Sigmoid colon (tissue), 7 donors: ENCODE results near the gene MIB1. TPM values are rescaled to one million over a fixed set of nuclear protein-coding genes. Genes with fewer than 3 reads are reported as not detected.

Source experiments
- DNase-seq: peaks from one replicate; pipeline ENCODE4 v3.0.0-alpha.2; 2019
- H3K27ac ChIP-seq, 4 donors: fragments of 200-600 bp; sonication (generic); one replicate each; pipeline ENCODE4 v1.5.1; 2016 to 2019; ENCODE audit warnings: mild to moderate bottlenecking in 1 of 4
- H3K27me3 ChIP-seq, 3 donors: fragments of 200-600 bp; sonication (generic); one replicate each; pipeline ENCODE4 v1.5.1; 2019; ENCODE audit warnings: mild to moderate bottlenecking in 1 of 3
- H3K36me3 ChIP-seq, 4 donors: fragments of 200-600 bp; sonication (generic); one replicate each; pipeline ENCODE4 v1.5.1; 2016 to 2019
- H3K4me1 ChIP-seq, 4 donors: fragments of 200-600 bp; sonication (generic); one replicate each; pipeline ENCODE4 v1.5.1; 2017 to 2019
- H3K4me3 ChIP-seq, 4 donors: fragments of 200-600 bp; sonication (generic); one replicate each; pipeline ENCODE4 v1.5.1; 2017 to 2019; ENCODE audit warnings: mild to moderate bottlenecking in 2 of 4, moderate library complexity in 1 of 4
- H3K9me3 ChIP-seq, 4 donors: fragments of 200-600 bp in 3 of 4; sonication (generic) in 3 of 4; one replicate each; pipeline versions ENCODE4 v1.5.1 to v1.6.1; 2013 to 2019
- EP300 ChIP-seq, 4 donors: sonication (generic); formaldehyde crosslinking; IDR thresholded peaks; one replicate each; pipeline ENCODE4 v1.6.1; 2017; ENCODE audit warnings: antibody characterized with exemption in 4 of 4
- POLR2A ChIP-seq, 2 donors: fragments of 450-650 bp; IDR thresholded peaks; one replicate each; pipeline ENCODE4 v1.6.1; 2016; ENCODE audit warnings: antibody characterized with exemption in 2 of 2, mild to moderate bottlenecking in 2 of 2, moderate library complexity in 2 of 2
- POLR2AphosphoS5 ChIP-seq, 4 donors: sonication (generic); formaldehyde crosslinking; IDR thresholded peaks; one replicate each; pipeline ENCODE4 v1.6.1; 2017; ENCODE audit warnings: antibody characterized with exemption in 4 of 4
- WGBS, 2 donors: extraction: QIAGEN DNeasy Blood & Tissue Kit; methylation state at CpG; one replicate each; pipeline ENCODE4 v1.1.7; 2013; 5-methylcytosine and 5-hydroxymethylcytosine counted together
- intact Hi-C: fragments of 100-400 bp; cut with DNase I; formaldehyde crosslinking; loops from one replicate; pipeline ENCODE4 v1.15.1; 2023
- polyA plus RNA-seq, 3 donors: library from polyadenylated mRNA; stranded (reverse); fragments of 200-250 nt; gene quantifications; one replicate each; pipeline ENCODE4 v1.2.3, GENCODE V29; 2013
- total RNA-seq, 4 donors: library from RNA; depleted of rRNA; stranded (reverse); fragments of >200 nt; gene quantifications; one replicate each; pipeline ENCODE4 v1.1.0, GENCODE V29; 2016
- TF ChIP-seq, protein P1 (sequence below), 4 experiments: fragments of 450-650 bp in 3 of 4; fragments of 200-600 bp in 1 of 4; IDR thresholded peaks; one replicate each; pipeline ENCODE4 v1.5.1; 2016 to 2019; ENCODE audit warnings: antibody characterized with exemption in 4 of 4, mild to moderate bottlenecking in 3 of 4, moderate library complexity in 2 of 4
- donor health status: healthy with polysubstance abuse.
- donor health status: Bipolar disorder and iron deficiency.
- donor health status: healthy.

The MIB1 gene
- total and polyA plus RNA-seq, 7 donors, result 4.2 to 45.7 (median 31.9) TPM

DNA sequence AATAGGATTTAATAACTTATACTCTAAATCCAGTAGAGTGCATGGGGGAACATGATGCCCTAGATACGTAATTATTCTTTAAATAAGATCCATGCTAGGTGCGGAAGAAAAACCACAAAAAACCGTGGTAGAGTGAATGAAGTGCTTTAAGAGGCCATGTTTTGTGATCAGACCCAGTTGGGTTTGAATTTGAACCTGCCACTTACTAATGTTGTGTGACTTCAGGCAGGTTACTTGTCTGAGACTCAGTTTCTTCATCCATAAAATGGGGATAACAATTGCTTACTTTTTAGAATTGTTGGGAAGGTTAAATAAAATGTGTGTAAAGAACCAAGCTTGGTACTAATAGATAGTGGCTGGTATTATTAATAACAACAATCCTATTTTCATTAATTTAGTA is 17.2 kb downstream of the MIB1 start:
- DNase-seq, result no peak
- Histone ChIP-seq H3K9me3 (no peaks in the 10 kb centered on the region), H3K4me3 (no peak overlapping the region), H3K27me3 (no peaks in the 10 kb centered on the region), H3K36me3 (no peaks in the 10 kb centered on the region), H3K4me1 (peaks cover 0 to 15% (median 8%) of the 10 kb centered on the region in 4 donors), H3K27ac (no peak overlapping the region)
- intact Hi-C loops, result no loop called here
- 95 to 96% methylated on average over 3 of the region's 3 CpGs for WGBS, 2 donors
- TF ChIP-seq POLR2A (IDR thresholded peaks at IDR 0.05) (no peak), EP300 (IDR thresholded peaks at IDR 0.05) (no peak), POLR2AphosphoS5 (IDR thresholded peaks at IDR 0.05) (no peak)
- TF ChIP-seq, protein P1, sequence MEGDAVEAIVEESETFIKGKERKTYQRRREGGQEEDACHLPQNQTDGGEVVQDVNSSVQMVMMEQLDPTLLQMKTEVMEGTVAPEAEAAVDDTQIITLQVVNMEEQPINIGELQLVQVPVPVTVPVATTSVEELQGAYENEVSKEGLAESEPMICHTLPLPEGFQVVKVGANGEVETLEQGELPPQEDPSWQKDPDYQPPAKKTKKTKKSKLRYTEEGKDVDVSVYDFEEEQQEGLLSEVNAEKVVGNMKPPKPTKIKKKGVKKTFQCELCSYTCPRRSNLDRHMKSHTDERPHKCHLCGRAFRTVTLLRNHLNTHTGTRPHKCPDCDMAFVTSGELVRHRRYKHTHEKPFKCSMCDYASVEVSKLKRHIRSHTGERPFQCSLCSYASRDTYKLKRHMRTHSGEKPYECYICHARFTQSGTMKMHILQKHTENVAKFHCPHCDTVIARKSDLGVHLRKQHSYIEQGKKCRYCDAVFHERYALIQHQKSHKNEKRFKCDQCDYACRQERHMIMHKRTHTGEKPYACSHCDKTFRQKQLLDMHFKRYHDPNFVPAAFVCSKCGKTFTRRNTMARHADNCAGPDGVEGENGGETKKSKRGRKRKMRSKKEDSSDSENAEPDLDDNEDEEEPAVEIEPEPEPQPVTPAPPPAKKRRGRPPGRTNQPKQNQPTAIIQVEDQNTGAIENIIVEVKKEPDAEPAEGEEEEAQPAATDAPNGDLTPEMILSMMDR (IDR thresholded peaks at IDR 0.05), result no peak

DNA sequence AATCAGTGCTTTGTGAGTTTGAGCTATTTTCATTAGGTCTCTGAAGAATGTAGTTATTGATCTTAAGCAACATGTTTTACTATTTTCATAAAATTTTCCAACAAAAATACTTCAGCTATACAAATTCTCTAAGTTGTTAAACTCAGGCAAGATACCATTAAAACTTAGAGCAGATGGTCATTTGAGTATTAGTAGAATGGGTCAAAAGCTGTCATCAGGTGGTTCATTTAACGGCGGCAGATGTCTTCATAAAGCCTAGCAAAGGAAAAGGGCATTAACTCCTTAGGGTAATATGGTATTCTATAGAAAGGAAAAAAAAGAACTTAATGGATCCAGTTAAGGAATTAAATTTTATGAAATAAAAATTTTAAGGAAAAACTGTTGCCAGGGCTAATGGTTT is 19.2 kb downstream of the MIB1 start:
- H3K36me3 ChIP-seq, result no peaks in the 10 kb centered on the region
- no peaks in the 10 kb centered on the region for H3K27me3 ChIP-seq
- intact Hi-C loops, result no loop called here
- 82 to 85% methylated on average over 2 of the region's 2 CpGs for WGBS, 2 donors
- H3K4me1 ChIP-seq, result peaks cover 0 to 27% (median 14%) of the 10 kb centered on the region in 4 donors
- H3K27ac ChIP-seq, result no peak overlapping the region
- DNase-seq, result no peak
- no peak overlapping the region for H3K4me3 ChIP-seq
- H3K9me3 ChIP-seq, result no peaks in the 10 kb centered on the region
- TF ChIP-seq EP300 (IDR thresholded peaks at IDR 0.05), result no peak
- TF ChIP-seq, protein P1 (IDR thresholded peaks at IDR 0.05), result no peak
- no peak for TF ChIP-seq POLR2A (IDR thresholded peaks at IDR 0.05)
- TF ChIP-seq POLR2AphosphoS5 (IDR thresholded peaks at IDR 0.05), result no peak

DNA sequence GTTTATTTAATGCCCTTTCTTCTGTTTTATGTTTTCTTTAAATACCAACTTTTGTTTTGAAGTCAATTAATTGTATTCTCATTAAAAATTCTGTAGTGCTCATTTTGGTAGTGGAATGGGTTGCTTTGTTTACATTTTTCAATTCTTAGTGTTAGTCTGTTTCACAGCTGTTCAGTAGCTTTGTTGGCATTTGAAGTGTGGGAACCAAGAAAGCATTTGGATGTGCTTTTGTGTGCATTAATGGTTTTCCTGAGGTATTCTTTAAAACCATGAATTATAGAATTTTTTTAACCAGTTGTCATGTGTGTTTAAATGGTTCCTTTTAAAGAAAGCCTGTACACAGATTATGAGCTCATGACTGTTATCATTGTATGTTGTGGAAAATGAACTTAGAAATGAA is 19.7 kb downstream of the MIB1 start:
- Histone ChIP-seq H3K27me3 (no peaks in the 10 kb centered on the region), H3K4me3 (no peak overlapping the region), H3K36me3 (no peaks in the 10 kb centered on the region), H3K4me1 (peaks cover 0 to 29% (median 14%) of the 10 kb centered on the region in 4 donors), H3K27ac (no peak overlapping the region), H3K9me3 (no peaks in the 10 kb centered on the region)
- DNase-seq, result no peak
- intact Hi-C loops, result no loop called here
- TF ChIP-seq POLR2A (IDR thresholded peaks at IDR 0.05) (no peak), POLR2AphosphoS5 (IDR thresholded peaks at IDR 0.05) (no peak), EP300 (IDR thresholded peaks at IDR 0.05) (no peak)
- TF ChIP-seq, protein P1 (IDR thresholded peaks at IDR 0.05), result no peak

DNA sequence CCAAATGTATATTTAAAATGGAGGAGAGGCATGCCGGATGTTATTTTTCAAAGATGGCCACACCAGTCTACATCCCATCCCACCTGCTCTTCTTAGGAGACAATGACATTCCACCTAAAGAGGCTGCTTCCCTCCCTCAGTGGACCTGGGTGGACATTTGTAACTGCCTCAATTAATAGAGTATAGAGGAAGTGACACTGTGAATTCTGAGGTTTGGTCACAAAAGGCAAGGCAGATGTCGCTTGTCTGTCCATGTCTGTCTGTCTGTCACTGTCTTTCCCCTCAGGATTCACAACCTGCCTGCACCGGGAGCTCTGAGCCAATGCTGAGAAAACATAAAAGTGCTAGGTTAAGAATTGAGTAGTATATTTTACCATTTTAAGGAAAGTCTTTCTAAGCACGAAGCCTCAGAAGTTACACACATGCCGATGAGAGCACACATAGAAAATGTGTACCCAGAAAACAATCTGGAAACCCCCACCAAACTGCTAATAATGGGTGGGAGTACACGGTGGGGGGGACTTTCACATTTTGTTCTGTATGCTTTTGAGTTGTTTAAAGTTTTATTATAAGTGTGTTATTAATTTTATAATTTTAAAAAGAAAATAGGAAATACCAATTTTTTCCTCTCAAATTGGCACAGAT is 21.0 kb downstream of the MIB1 start:
- H3K27me3 ChIP-seq, result no peaks in the 10 kb centered on the region
- H3K4me3 ChIP-seq, result no peak overlapping the region
- WGBS, 2 donors, result 69 to 86% methylated on average over 6 of the region's 6 CpGs
- H3K27ac ChIP-seq, result no peak overlapping the region
- H3K4me1 ChIP-seq, result peaks cover 0 to 29% (median 14%) of the 10 kb centered on the region in 4 donors
- intact Hi-C loops, result no loop called here
- no peaks in the 10 kb centered on the region for H3K9me3 ChIP-seq
- no peak for DNase-seq
- TF ChIP-seq, protein P1 (IDR thresholded peaks at IDR 0.05), result no peak
- TF ChIP-seq POLR2AphosphoS5 (IDR thresholded peaks at IDR 0.05), result no peak
- H3K36me3 ChIP-seq, result peaks cover 0 to 11% (median 4%) of the 10 kb centered on the region in 4 donors
